ENCODE data around the gene OSBP.

DNA sequence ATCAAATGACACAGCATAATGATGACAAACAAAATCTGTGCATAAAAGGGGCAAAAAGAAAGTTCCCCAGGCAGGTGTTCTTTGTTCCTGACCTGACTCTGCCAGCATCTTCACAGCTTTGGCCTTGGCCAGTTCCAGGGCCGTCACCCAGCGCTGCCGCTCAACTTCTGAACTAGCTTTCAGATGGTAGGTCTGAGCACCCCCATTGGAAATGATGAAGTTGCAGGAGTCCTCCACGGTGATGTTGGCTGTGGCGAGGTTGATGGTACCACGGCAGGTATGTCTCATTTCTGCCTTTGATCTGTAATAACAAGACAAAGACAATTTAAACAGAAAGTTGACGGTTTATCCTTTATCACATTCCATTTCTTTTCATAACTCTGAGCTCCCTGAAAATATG, 5.3 kb downstream of the OSBP start:
- TF ChIP-seq POLR2A (IDR thresholded peaks at IDR 0.05; ENCODE audit: low read depth, low read length) (no peak), CTCF (IDR thresholded peaks at IDR 0.05; ENCODE audit: extremely low read depth in 1 of 2, insufficient read depth in 1 of 2, low read depth in 1 of 2, low read length in 2 of 2) (no peak), POLR2AphosphoS5 (IDR thresholded peaks at IDR 0.05; ENCODE audit: insufficient read depth, low read depth, low read length) (no peak), FOS (IDR thresholded peaks at IDR 0.05; ENCODE audit: borderline replicate concordance, insufficient read depth, low read length) (no peak), JUN (IDR thresholded peaks at IDR 0.05; ENCODE audit: borderline replicate concordance, insufficient read depth, insufficient read length, low read depth) (no peak), EZH2 (IDR thresholded peaks at IDR 0.05; ENCODE audit: borderline replicate concordance, low read depth, low read length, severe bottlenecking) (no peak), MYC (IDR thresholded peaks at IDR 0.05; ENCODE audit: low read depth, low read length) (no peak)
- TF ChIP-seq, protein P1, sequence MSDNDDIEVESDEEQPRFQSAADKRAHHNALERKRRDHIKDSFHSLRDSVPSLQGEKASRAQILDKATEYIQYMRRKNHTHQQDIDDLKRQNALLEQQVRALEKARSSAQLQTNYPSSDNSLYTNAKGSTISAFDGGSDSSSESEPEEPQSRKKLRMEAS (IDR thresholded peaks at IDR 0.05; ENCODE audit: insufficient read depth, insufficient read length) = no peak
